Mesenteric fat pad (tissue), 1 donor: ENCODE results near the gene CADM2. TPM values are rescaled to one million over a fixed set of nuclear protein-coding genes. Genes with fewer than 3 reads are reported as not detected.
"Not testable (repeated sequence)": the region's sequence is repeated elsewhere in the genome, so short reads cannot be mapped to it uniquely, and the experiment has no call there.

ENCODE experiments used
- DNase-seq: peaks from one replicate; pipeline ENCODE4 v3.0.0-alpha.2; 2020; ENCODE audit warnings: low spot score
- total RNA-seq: library from RNA; stranded (reverse); fragmentation: NEBNext Ultra II Directional; extraction: Animal tissue kit (Norgen Biotek cat#: 25700); gene quantifications from one replicate; pipeline ENCODE4 v1.2.1, GENCODE V29; 2021
- donor health status: DM: yes; HTN: yes; CAD: no.

The CADM2 gene
- total RNA-seq, 1 donor from 2014 or later = 17.3 TPM

DNA sequence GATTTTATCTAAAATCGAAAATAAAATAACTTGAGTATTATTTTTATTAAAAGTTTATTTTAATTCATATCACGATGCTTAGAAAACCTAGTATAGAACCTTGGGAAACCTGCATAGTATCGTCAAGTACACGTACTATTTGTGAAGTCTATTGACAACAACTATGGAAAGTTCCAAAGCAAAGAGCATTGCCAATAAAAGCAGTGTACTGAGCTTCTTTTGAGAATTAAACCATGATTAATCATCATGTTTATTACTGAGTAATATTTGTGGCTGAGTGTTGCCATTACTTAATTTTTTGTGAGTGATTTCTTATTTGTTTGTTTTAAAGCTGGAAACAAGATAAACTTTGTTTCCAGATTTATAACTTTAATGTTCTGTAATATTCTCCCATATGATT is 674.1 kb downstream of the CADM2 start:
- DNase-seq = no peak

- no peak for DNase-seq
Measured at GRCh38 chr3:85652360-85652759, 693.6 kb downstream of the CADM2 start.

DNA sequence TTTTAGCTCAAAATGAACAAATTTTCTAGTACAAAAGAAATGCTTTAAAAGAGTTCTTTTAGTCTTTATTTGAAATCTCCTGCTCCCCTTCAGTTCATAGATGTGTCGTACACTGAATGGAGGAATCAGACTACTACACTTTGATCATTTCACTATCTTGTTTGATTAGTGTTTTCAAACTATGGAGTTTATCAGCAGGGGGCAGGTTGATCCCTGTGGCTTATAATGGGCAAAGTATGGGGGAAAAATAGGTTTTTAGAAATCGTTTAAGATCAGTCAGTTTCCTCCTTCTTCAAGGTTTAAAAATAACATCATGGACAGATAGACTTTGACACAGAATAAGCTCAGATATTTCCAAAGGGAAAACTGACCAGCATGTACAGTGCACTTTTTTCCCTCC is 701.7 kb downstream of the CADM2 start:
- no peak for DNase-seq

DNA sequence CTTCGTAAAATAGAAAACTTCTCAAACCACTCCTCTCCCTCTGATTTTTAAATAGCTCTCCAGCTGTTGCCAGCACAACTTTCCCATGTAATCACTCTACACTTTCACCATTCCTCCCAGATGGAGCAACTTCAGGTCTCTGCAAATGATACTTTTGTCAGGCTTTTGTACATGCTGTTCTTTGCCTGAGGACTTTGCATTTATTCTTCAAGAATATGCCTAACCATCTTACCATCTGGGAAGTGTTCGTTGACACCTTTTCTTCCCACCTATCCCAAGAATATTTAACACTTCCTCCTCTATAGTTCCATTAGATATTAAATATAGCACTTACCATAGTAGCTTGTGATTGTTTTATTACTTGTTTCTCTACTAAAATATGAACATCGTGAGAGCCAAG is 703.7 kb downstream of the CADM2 start:
- DNase-seq = no peak

GRCh38 chr3:85667744-85668143 is 709.0 kb downstream of the CADM2 start:
- no peak for DNase-seq

- no peak for DNase-seq
Measured at GRCh38 chr3:85670634-85671205, 711.9 kb downstream of the CADM2 start.

DNA sequence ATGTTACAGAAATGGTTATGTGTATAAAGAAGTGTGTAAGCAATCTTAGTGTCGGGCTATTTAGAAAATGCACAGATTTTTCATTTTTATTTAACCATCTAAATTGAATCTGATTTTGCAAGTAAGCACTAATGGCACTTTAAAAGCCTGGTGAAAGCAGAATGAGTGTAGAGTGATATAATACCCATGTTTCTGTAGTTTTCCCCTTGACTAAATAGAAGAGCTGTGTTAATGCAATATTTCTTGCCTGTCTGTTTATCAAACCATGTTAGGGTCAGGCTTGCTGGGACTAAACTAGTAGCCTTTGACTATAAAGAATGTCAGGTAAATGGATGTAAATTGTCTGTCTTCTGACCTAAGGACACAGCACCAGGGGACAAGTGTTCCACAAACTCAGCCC is 714.0 kb downstream of the CADM2 start:
- DNase-seq = no peak

GRCh38 chr3:85678713-85679112 is 719.9 kb downstream of the CADM2 start:
- no peak for DNase-seq

DNA sequence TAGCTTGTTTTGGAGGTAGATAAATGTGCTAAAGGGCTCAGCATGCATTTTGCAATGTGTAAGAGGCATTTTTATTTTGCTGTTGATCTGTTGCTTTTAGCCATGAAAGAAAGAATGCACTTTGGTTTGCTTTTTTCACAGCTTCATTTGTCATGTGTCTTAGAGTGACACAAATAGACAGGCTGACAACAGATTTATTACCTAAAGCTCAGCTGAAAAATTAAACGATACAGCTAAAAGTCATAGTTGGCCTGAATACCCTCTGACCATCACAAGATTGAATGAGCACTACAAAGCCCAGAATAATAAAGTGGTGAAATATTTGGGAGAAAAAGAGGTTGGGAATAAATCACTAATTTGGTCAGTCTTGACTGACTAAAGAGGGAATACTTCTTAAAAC is 723.1 kb downstream of the CADM2 start:
- no peak for DNase-seq

GRCh38 chr3:85691196-85691595 is 732.4 kb downstream of the CADM2 start:
- DNase-seq = no peak

GRCh38 chr3:85697156-85697555 is 738.4 kb downstream of the CADM2 start:
- no peak for DNase-seq

GRCh38 chr3:85706130-85706529 is 747.3 kb downstream of the CADM2 start:
- no peak for DNase-seq

GRCh38 chr3:85708325-85708724 is 749.5 kb downstream of the CADM2 start:
- not testable (repeated sequence) for DNase-seq

DNA sequence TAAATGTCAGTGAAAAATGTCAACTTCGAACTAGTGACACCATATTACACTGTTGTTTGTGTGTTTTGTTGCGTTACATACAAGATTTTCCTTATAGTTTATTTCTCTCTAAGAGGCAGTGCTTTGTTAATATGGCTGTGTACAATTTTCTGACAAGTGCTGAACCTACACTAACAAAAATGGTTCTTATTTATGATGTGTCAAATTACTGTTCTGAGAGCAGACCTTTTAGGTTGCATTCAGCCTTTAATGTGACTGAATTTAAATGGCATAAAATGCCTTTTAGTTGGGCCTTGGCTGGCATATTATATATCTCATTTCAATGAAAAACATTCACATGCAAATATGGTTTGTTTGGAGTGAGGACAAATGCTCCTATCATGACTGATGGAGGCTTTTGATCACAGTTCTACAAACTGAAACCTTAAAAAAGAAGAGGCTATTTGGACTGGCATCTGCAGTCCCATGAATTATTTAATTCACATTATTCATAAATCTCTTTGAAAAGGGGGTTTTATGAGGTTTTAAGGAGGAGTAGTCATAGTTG is 750.6 kb downstream of the CADM2 start:
- DNase-seq = no peak

GRCh38 chr3:85710490-85710889 is 751.7 kb downstream of the CADM2 start:
- no peak for DNase-seq

GRCh38 chr3:85721409-85722145 is 762.8 kb downstream of the CADM2 start:
- no peak for DNase-seq

- no peak for DNase-seq
Measured at GRCh38 chr3:85725809-85726208, 767.0 kb downstream of the CADM2 start.

DNA sequence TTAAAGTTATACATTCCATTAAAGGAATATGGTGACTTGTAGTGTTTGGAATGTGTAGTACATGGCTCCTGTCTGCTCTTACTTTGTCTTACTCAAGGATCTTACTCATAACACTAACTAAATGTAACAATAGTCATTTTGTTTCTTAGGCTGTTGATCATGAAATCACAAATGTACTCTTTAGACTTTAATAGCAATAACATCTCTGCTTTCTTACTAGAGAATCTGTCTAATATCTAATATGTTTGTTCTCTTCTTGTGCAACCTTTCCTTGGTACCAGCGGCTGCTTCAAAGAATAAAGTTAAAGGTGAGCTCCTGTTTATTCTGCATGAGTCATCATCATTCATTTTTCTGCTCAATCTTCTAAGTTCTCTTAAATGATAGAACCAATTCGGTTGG is 767.5 kb downstream of the CADM2 start:
- no peak for DNase-seq

DNA sequence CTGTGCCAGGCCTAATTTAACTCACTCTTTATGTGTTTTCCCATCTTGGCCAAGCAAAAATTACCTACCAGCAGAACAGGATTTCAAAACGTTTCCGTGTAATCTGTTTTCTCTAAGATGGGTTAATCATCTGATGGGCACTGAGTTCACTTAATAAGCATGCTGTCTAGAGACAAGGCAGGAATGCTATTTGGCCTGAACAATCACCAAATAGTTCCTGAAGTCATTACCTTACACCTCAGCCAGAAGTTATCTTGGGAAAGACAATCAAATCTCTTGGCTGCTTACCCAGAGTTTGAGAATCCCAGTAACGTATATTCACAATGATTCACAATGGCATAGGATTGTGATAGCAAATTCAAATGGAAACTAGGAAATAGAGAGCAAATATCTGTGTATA is 779.1 kb downstream of the CADM2 start:
- no peak for DNase-seq

- DNase-seq = no peak
Measured at GRCh38 chr3:85740561-85740960, 781.8 kb downstream of the CADM2 start.

DNA sequence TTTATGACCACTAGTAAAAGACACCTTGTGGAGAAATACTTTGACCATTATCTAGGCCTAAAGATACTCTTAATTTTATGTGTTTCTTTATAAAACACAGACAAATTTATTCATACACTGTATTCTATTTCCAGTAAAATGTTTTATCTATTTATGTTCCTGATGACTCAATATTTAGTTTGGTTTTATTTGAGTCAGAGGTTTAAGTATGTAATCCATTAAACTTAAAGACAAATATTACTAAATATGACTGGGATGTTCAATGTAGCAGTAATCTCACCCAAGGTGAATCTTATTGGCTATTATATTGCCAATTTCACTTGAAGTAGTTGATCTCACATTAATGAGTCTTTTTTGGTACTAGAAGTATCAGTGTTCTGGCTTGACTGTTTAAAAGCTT is 799.7 kb downstream of the CADM2 start:
- DNase-seq = no peak

GRCh38 chr3:85760342-85760741 is 801.6 kb downstream of the CADM2 start:
- no peak for DNase-seq

GRCh38 chr3:85780806-85781205 is 822.0 kb downstream of the CADM2 start:
- DNase-seq = no peak
